HepG2 (cell line): ENCODE measurements around the gene KCNAB2. TPM values are rescaled to one million over a fixed set of nuclear protein-coding genes. Genes with fewer than 3 reads are reported as not detected.

Experiments
- ATM ChIP-seq: fragments of 450-650 bp; IDR thresholded peaks from 2 replicates; pipeline ENCODE4 v1.7.1; 2017; ENCODE audit warnings: mild to moderate bottlenecking, borderline replicate concordance
- HNF1A ChIP-seq, 2 experiments: sonication (generic) in 1 of 2; formaldehyde crosslinking in 1 of 2; IDR thresholded peaks; 2 replicates each; pipeline versions ENCODE4 v1.4.0 to v1.6.1; 2016 to 2020; ENCODE audit warnings: borderline replicate concordance in 1 of 2, low read depth in 1 of 2, mild to moderate bottlenecking in 1 of 2, missing genetic modification reagents in 1 of 2
- KIAA2018 ChIP-seq: sonication (generic); formaldehyde crosslinking; IDR thresholded peaks from 2 replicates; pipeline ENCODE4 v1.5.0; 2020; ENCODE audit warnings: mild to moderate bottlenecking, missing genetic modification reagents, borderline replicate concordance
- NR2C2 ChIP-seq: sonication (generic); formaldehyde crosslinking; IDR thresholded peaks from 2 replicates; pipeline ENCODE4 v1.4.0; 2020; ENCODE audit warnings: missing genetic modification reagents, mild to moderate bottlenecking, moderate library complexity, borderline replicate concordance
- PREB ChIP-seq: sonication (generic); formaldehyde crosslinking; IDR thresholded peaks from 2 replicates; pipeline ENCODE4 v1.4.0; 2020; ENCODE audit warnings: missing genetic modification reagents
- SNAI1 ChIP-seq: sonication (generic); formaldehyde crosslinking; IDR thresholded peaks from 2 replicates; pipeline ENCODE4 v1.5.0; 2020; ENCODE audit warnings: mild to moderate bottlenecking, missing genetic modification reagents, borderline replicate concordance
- ZNF142 ChIP-seq: sonication (generic); formaldehyde crosslinking; IDR thresholded peaks from 2 replicates; pipeline ENCODE4 v1.4.0; 2020; ENCODE audit warnings: missing genetic modification reagents
- polyA plus RNA-seq, 8 experiments: library from polyadenylated mRNA; depleted of rRNA in 3 of 8; stranded (reverse) in 7 of 8; unstranded in 1 of 8; fragments of >200 nt; fragmentation: Illumina TruSeq in 4 of 8; extraction: Trizol in 4 of 8; gene quantifications; 2 replicates each; pipeline versions ENCODE4 v1.2.1 to v1.2.3, GENCODE V29; 2011 to 2016; ENCODE audit warnings: low read depth in 4 of 8, missing spikeins in 1 of 8, mixed read lengths in 1 of 8; ENCODE audit not compliant: insufficient read depth in 1 of 8
- total RNA-seq, 5 experiments: library from RNA; depleted of rRNA; stranded (reverse); fragments of >200 nt; fragmentation: Illumina TruSeq; extraction: Trizol; gene quantifications; 2 replicates each; pipeline ENCODE4 v1.2.3, GENCODE V29; 2016; ENCODE audit warnings: low read depth in 1 of 5

Gene KCNAB2
- total and polyA plus RNA-seq, 2 of the 13 experiments (the other 11 are each of a cell fraction or from before 2014, with no cell fraction given) = 6.2 to 8.8 TPM

GRCh38 chr1:6126521-6127067, 80.9 kb downstream of the KCNAB2 start (continued):
- TF ChIP-seq PREB (CRISPR knock-in tag) = no peak
- no peak for TF ChIP-seq KIAA2018 (CRISPR knock-in tag)
- TF ChIP-seq SNAI1 = no peak
- TF ChIP-seq HNF1A (IDR thresholded peaks at IDR 0.05; ENCODE audit: low read depth) = peak; percentile 64; the same call in 1 of the 2 replicates
- TF ChIP-seq HNF1A (CRISPR knock-in tag; IDR thresholded peaks at IDR 0.05; ENCODE audit: borderline replicate concordance) = no peak; the same call in 1 of the 2 replicates
- TF ChIP-seq NR2C2 = peak; percentile 71; the same call in 1 of the 2 replicates
- no peak for TF ChIP-seq ATM
- no peak for TF ChIP-seq ZNF142 (CRISPR knock-in tag)
